AG09319 (cell line): ENCODE data around the gene CHRD.
"Not testable (repeated sequence)": the region's sequence is repeated elsewhere in the genome, so short reads cannot be mapped to it uniquely, and the experiment has no call there.

ENCODE experiments used
- DNase-seq: peaks from one replicate; pipeline ENCODE4 v3.0.0-alpha.2; 2010; ENCODE audit warnings: low read depth; ENCODE audit errors: extremely low read depth
- TF ChIP-seq, protein P1 (sequence below): IDR thresholded peaks from 2 replicates; pipeline ENCODE4 v1.5.1; 2011; ENCODE audit warnings: low read depth, mild to moderate bottlenecking, inconsistent platforms, low read length, moderate library complexity

The CHRD gene

DNA sequence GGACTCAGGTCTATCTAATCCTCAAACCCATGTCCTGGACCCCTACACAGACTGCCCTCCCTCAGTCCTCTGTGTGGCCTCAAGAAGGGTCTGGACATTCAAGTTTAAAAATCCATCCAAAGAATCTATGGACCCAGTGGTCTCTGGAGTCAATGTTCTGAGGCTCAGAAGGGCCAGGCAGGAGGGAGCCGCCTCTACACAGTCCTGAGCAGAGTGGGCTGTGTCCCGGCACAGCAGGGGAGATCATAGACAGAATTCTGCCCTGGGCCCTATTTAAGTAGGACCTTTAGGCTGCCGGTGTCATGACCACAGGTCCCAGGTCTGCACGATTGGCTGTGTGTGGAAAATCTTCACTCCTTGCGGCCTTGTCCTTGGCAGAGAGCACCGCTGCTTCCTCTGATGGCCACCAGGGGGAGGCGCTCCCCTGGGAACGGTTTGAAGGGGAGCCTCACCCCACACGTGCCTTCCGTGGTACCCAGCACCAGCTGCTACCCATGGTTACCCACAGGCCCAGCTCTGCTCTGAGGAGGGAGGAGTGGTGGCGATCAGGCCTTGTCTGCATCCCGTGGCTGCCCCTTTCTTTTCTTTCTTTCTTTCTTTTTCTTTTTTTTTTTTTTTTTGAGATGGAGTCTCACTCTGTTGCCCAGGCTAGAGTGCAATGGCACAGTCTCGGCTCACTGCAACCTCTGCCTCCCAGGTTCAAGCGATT, 37.9 kb downstream of the CHRD start:
- TF ChIP-seq, protein P1, sequence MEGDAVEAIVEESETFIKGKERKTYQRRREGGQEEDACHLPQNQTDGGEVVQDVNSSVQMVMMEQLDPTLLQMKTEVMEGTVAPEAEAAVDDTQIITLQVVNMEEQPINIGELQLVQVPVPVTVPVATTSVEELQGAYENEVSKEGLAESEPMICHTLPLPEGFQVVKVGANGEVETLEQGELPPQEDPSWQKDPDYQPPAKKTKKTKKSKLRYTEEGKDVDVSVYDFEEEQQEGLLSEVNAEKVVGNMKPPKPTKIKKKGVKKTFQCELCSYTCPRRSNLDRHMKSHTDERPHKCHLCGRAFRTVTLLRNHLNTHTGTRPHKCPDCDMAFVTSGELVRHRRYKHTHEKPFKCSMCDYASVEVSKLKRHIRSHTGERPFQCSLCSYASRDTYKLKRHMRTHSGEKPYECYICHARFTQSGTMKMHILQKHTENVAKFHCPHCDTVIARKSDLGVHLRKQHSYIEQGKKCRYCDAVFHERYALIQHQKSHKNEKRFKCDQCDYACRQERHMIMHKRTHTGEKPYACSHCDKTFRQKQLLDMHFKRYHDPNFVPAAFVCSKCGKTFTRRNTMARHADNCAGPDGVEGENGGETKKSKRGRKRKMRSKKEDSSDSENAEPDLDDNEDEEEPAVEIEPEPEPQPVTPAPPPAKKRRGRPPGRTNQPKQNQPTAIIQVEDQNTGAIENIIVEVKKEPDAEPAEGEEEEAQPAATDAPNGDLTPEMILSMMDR: peak; percentile 96
- peak; percentile 22 for DNase-seq

DNA sequence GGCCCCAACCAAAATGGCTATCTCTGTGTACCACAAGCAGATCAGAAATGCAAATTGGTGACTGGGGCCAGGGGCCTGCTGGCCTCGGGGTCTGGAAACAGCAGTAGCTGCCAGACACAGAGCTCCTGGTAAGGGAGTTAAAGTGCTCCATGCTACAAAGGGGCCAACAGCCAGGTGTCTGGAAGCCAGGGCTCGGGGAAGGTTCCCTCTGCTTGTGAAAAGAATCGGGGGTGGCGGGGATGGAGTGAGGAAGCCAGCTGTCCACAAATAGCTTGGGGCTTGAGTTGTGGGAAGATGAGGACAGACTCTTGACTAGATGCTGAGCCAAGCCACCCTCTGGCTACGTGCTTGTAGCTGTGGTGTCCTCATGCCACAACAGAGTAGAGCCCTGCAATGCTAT, 39.3 kb downstream of the CHRD start:
- TF ChIP-seq, protein P1: no peak
- DNase-seq: no peak

DNA sequence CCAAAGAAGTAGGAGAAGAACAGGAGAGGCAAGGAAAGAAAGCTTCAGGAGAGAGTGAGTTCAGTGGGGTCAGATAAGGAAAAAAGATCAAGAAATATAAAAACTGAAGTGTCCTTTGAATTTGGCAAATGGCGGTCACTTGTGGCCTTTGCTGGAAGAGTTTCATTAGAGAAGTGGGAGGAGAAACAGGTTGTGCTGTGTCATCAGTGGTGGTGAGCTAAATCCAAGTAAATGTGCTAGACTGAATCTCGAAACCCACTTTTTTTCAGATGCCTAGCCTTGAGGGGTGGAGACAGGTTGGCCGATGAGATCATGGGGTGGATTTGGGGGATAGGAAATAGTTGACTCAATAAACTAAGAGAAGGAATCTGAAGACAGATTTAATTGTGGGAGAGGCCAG, 43.7 kb downstream of the CHRD start:
- TF ChIP-seq, protein P1: no peak
- DNase-seq: no peak

DNA sequence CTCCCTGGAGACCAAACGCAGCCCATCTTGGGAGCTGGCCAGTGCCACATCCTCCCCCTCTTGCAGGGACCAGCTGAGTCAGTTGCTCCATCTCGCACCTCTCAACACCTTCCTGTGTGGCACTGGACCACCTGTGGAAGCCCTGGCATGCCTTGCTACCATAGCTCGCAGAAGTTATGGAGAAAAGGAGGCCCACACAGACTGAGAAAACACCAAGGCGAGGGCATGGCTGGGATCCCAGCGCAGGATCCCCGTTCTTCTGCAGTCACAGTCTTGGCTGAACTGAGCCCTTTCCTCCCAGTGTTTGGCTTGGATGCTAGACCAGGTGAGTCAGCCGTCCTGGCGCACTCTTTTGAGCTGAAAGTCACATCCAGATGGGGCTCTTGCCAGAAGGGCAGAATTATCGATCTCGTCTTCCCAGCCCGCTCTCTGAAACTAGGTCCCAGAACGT, 46.9 kb downstream of the CHRD start:
- TF ChIP-seq, protein P1: no peak
- no peak for DNase-seq

GRCh38 chr3:184428561-184429175, 48.8 kb downstream of the CHRD start:
- DNase-seq: peak; percentile 25

DNA sequence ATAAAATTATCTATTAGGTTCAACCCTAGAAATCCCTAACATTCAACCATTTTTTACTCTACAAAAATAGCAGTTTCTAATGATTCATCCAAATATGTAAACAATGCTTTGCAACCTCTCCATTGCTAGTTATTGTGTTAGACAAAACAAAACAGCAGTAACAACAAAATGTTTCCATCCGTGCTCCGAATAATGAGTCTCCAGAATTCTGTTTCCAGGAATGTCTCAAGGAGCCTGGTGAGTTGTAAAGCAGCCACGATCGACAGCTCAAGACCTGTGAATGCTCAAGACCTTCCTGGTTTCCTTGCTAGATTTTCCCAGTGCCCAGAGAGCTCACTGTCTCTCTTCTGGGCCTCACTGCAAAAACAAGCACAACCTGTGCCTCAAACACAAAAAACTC, 49.9 kb downstream of the CHRD start:
- no peak for DNase-seq
- TF ChIP-seq, protein P1: no peak

More at GRCh38 chr3:184428561-184429175, 48.8 kb downstream of the CHRD start:
- TF ChIP-seq, protein P1: no peak

DNA sequence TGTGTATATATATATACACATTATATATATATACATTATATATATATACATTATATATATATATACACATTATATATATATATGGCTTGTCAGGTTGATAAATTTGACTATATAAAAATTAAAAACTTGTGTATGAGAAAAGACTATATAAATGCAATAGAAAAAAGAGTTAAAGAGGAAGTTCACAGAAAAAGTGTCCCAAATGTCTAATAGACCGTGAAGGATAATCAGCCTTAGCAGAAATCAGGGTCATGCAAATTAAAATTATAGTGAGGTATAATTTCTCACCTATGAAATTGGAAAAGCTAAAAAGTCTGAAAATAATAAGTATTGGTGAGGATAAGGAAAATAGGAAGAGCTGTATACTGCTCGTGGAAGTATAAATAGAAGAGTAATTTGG, 51.1 kb downstream of the CHRD start:
- TF ChIP-seq, protein P1: no peak
- DNase-seq: no peak

- not testable (repeated sequence) for DNase-seq
Observed at GRCh38 chr3:184433178-184433577, 53.3 kb downstream of the CHRD start.
